HG03103 (cell line): ENCODE data around the gene NOTCH2.
"Not testable (repeated sequence)": the region's sequence is repeated elsewhere in the genome, so short reads cannot be mapped to it uniquely, and the experiment has no call there.

Experiments used
- ATAC-seq: cut with Tn5 transposase; IDR thresholded peaks from one replicate; pipeline ENCODE4 v1.9.1; 2021; ENCODE audit warnings: low read depth; ENCODE audit not compliant: unreplicated experiment

The NOTCH2 gene

DNA sequence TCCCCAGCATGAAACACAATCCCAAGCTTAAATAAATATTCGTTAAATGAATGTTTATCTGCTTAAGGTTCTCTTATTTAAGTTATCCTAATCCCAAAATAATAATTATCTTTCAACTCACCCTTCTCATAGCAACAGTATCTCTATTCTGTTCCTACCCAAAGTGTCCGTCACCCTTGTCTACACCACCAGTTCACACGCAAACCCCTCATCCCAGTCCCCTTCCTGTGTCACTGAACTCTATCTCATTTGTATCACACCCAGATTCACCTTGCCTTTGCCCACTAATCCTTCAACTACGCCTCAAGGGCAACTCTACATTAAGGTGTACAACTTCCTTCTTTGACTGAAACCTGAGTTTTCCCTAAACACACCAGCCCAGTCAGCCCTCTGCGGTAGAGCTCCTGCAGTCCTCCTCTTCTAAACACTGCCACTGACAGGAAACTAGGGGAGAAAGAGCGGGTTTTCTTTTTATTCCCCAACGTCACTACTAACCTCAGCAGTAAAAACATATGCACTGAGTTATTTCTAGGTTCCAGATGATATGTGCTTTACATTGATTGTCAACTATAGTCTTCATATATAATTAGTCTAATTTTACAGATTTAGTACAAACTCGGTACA is 92.2 kb downstream of the NOTCH2 start:
- not testable (repeated sequence) for ATAC-seq

DNA sequence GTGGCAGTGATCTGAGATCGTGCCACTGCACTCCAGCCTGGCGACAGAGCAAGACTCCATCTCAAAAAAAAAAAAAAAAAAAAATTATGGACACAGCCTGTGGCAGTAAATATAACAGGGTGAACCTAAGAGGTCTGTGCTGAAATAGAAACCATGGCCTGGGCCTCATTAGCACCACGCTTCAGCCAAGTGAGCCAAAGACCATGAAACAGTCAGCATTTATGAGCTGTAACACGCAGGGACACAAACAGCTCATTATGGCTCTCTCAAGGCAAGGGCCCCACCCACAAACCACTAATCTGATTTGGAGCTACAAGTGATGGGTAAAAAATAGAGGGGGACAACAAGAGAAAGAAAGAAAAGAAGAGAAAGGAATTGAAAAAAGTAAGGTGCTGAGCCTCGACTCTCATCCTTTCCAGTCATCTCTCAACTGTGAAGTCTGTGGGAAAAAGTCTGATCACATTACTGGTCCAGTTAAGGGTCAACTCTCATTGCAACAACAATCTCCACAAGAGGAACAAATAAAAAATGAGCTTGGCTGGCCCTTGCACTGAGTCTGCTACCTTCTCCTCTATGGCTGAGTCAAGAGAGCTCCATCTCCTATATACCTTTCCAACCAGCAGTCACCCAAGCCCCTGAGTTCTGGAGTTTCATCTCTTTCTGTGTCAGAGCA is 93.7 kb downstream of the NOTCH2 start:
- ATAC-seq = not testable (repeated sequence)

DNA sequence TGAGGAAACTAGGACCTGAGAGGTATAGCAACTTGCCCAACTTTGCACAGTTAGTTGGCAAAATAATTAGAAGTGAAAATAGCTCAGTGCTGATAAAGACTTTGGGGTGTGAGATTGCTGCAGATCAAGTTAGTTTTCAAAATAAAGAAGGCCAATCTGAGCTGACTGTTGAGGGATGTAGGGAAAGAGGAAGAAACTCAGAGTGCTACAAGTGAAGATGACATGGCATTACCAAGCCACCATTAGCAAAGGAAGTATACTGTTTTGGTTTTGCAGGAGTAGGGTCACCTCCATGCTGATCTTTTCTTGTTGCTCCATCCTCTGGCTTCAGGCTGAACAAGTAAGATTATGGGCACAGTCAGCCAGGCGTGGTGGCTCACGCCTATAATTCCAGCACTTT is 94.5 kb downstream of the NOTCH2 start:
- ATAC-seq = no peak

DNA sequence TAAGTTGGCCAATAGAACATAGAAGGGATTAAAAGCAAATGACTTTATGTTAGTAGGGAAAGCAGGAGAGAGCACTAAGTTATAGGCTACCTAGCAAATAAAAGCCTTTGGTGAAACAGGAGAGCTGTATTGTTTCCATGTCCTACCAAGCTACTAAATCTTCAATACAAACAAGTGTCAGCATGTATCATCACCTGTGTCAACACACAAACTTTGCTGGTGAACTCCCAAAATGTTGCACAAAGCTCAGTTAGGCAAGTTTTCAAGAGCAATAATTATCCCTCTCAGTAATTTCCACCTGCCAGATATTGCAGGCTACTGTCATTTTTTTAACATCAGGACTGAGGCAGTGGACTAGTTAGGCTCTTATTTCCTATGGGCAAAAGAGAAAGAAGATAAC is 95.4 kb downstream of the NOTCH2 start:
- ATAC-seq = no peak

DNA sequence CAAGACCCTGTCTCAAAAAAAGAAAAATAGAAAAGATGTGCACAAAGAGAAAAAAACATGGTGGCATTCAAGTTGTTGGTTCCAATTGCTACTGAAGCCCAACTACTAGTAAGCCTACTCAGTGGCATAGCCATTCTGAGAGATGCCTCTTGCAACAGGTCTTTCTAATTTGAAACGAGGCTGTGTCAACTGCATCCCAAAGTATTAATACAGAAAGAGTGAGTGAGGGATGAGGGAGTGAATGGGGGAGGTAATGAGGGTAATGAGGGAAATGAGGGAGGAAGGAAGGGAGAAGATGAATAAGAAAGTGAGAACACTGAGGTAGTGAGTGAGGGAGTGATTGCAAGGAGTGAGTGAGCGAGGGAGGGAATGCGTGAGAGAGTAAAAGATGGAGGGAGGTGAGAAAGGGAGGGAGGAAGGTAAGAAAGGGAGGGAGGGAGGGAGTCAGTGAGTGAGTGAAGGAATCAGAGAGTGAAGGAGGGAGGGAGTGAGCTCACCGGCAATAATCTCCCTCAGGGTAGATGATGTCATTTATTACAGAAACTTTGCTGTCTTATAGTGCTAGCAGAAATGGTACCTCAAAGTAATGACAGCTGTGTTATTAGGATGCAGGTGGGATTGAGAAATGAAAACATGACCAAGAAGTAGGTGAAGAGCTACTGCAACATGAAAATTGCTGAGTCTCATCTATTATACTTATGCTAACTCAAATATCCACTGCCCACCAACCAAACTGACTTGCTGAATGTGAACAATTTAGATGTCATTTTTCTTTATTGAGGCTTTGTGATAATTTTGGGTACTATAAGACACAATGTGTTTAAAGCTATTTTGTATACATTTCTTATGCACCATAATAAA is 97.5 kb downstream of the NOTCH2 start:
- no peak for ATAC-seq

DNA sequence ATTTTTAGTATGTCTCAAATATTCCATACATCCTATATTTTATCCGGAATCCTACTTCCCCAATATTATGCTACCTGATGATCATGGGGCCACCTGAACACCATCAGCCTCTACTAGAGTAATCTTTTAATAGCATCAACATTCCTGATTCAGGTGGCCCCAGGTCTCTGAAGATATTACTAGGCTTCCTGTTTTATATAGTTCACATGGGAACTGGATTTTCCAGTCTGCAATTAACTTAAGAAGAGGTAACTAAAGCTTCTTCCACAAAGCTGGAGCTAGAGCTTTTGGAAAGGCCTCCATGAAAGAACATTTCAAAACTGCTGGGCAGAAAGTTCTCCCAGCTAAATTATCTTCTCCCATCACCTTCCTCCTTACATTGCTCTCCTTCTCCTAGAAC is 100.9 kb downstream of the NOTCH2 start:
- no peak for ATAC-seq

DNA sequence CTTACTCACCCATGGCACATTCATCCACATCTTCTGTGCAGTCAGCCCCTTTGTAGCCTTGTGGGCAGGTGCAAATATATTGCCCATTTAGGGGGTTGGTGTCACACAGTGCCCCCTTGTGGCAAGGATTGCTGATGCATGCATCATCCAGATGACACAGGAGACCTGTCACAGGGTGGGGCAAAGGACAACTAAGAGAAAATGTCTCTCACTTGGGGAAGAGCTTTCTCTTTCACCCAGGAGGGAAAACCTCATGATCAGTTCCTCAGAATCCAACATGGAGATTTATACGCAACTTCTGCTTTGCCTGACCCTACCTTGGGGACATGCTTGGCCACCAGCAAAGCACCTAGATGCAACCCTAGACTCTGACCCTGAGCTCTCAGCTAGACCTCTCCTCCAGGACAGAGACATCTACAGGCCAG is 101.4 kb downstream of the NOTCH2 start:
- no peak for ATAC-seq

DNA sequence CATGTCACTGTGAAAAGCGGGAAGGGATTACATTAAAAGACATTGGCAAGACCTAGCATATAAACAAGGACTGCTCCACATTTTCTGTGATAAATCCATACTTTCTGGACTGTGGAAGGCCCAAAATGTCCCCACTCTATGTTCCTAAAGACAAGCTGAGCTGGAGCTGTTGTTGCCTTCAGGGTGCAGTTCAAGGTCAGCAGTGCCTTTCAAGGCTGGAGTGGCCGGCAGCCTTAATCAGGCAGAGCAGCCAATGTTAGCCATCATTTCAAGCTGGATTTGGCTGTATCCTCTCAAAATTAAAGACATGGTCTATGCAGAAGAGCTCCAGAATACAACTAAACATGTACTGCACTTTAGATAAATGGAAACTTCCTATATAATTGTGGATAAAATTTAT is 102.8 kb downstream of the NOTCH2 start:
- ATAC-seq = no peak

DNA sequence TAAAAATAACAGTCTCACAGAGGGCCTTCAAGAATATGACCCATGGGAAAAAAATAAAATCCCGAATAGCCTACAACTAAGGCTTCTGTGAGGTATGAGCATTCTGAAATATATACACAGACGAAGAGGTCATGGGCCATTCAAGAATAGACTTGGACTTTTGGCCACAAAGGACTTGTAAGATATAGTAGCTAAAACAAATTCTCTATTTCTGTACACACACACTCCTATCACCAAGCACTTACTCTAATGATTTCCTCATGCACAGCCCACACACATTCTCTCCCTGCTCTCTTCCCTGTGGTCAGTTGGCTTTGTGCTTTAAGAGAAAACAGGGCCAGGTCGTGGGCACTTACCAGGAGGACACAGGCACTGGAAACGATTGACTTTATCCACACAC is 103.4 kb downstream of the NOTCH2 start:
- ATAC-seq = no peak

DNA sequence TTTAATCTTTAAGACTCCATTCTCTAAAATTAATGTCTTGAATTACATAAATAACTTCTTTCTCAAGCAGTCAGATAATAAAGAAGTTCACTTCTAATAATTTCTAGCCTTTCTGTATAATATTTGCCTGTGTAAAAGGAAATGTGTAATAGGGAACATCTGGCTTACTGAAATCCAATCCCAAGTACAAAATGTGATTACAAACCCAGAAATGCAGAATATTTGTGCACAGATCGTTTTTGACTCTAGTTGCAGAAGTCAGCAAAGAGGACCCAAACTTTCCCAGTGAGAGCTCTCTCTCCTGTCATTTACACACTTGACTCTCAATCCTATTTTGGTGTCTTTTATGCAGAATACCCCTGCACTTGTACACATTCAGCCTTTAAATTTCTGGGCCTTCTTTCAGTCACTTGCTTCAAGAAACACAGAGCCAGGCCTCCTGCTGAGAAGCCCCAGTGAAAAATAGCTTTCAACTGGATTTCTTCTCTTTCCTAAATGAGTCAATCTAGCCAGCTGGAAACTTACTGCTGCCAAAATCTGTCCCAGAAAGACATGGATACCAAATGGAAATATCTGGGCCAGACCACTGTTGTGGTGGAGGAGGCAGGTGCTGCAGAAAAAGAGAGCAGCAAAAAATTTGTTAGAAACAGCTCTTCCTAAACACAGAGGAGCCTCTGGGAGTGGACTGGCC is 104.6 kb downstream of the NOTCH2 start:
- no peak for ATAC-seq

DNA sequence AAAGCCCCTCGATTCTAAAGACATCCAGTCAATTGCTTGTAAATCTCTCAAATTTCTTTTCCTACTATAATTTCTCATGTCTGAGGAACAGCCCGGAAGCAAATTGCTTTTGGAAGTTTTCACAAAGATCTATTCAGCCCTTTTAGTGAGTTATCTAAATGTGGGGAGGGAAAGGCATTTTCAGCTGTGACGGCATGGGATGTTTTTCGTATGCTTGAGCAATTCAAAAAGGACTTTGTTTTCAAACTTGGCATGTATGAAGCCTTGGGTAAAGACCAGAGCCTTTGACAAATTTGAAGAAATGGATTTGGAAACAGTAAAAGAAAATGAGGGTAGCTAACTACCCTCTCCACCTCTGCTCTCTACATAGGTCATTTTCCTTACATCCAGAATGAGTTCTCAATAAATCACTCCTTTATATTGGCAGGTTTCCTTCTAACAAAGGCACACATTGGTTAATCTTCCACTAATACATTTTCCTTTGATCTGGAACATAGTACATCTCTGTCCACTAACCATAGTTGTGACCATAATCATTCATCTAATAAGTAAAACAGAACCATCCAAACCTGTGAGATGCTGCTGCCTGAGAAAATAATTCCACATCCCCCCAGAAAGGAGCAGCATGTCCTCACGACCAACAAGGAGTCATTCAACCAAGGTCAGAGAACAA is 107.0 kb downstream of the NOTCH2 start:
- no peak for ATAC-seq

DNA sequence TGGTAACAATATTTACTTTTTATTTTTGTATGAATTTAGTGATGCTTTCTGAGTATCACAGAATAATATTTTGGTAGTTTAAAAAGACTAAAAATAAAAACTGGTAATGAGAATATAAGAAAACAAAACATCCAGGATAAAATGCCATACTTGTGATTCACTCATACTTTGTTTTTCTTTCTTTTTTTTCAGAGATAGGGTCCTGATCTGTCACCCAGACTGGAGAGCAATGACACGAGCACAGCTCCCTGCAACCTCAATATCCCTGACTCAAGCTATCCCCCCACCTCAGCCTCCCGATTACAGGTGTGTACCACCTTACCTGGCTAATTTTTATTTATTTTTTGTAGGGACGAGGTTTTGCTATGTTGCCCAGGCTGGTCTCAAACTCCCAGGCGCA is 109.0 kb downstream of the NOTCH2 start:
- no peak for ATAC-seq

DNA sequence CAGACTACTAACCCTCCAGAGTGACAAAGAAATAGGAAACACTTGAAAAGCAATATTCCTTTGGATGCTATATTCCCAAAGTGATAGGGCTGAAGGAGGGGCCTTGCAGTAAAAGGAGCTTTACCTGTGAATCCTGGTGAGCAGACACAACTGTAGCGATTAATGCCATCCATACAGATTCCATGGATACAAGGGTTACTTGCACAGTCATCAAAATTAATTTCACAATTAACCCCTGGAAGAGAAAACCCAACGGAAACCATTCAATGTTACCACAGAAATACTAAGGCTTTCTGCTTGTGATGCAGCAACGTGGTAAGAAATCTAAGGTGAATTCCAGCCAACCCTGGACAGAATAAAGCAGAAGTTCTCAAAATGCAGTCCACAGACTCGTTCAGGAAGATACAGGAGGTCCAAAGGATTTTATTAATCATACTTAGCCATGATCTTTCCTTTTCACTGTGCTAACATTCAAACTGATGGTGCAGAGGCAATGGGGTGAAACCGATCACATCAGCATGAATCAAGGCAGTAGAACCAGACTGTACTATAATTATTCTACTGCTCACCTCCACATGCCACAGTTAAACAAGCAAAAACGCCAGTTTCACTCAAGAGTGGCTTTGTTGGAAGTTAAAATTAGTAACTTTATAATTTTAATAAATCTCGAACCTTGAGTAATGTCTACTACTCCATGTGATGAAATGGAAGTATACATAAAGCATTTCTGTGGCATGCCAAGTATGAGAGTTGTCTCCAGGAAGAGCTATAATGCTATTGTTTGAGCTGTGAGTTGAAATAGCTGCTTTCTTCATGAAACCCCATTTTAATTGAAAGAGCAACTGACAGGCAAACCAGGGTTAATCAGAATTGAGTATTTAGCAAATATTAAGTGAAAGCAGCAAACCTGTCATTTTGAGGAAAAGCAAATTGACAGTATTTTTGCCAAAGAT is 109.9 kb downstream of the NOTCH2 start:
- no peak for ATAC-seq

DNA sequence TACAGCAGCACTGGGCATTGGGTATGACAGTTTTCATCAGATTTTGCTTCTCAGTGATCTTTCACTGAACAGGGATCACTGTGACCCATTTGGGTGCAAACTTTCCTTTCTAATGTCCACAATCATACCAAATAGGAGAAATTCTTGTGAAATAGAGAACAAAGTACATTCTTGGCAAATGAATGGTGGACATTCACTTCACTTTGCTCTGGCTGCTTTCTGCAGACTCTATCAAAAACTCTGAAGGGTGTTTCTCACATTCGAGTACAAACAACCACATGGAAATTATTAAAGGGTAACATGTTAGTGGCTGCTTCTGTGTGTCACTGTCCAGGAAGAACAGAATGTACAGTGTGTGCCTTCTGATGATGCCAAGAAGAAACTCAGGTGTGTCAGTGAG is 111.2 kb downstream of the NOTCH2 start:
- no peak for ATAC-seq

DNA sequence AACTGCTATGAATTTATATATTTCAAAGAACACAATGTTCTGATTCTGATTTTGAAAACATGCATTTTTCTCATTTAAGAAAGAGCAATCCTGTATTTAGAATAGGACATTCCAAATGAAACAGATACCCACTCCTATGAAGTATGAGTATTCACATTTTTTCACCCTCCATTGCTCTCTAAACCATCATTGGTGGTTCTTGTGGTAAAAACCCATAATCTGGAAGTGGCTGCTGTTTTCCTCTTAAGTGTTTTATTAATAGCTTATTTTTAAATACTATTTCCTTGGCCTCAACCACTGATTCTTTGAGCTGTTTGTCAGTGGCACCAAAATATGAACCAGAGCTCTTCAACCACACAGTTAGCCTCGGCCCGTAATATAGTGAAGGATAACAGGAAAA is 113.2 kb downstream of the NOTCH2 start:
- ATAC-seq = no peak

DNA sequence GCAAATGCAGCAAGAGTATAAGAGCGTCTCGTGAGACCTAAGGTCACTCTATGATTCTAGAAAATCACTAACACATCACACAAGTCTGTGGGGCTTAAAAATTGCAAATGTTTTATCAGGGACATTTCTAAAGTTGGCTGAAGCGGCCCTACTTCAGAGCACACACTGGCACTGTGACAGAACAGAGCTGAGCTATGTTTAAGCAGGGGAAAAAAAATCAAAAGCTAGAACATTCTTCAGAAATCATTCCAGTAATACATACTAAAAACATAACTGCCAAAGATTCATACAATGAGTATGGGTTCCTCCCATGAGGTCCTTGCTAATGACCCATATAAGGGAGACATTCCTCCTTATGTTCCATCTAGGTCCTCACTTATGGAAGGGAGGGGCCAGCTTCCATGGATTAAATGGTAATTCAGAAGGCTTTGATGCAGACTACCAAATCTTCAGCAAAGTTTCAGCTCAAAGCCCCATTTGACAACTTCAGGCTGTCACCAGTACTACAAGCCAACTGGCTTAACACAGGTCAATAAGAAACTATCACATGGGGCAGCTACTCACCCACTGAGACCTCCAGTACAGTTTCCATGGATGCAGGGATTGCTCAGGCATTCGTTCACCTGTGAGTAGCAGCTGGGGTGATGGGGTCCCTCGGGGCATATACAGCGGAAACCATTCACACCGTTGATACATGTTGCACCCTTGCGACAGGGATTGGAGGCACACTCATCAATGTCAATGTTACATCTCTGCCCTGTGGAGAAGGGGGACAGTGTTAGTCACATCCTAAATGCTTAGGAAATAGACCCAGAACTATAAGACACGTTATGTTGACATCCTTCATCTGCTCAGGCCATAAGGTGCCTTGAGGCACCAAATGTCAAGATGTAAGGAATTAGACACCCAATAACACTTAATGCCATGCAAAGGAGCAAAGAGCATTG is 114.7 kb downstream of the NOTCH2 start:
- ATAC-seq = no peak

DNA sequence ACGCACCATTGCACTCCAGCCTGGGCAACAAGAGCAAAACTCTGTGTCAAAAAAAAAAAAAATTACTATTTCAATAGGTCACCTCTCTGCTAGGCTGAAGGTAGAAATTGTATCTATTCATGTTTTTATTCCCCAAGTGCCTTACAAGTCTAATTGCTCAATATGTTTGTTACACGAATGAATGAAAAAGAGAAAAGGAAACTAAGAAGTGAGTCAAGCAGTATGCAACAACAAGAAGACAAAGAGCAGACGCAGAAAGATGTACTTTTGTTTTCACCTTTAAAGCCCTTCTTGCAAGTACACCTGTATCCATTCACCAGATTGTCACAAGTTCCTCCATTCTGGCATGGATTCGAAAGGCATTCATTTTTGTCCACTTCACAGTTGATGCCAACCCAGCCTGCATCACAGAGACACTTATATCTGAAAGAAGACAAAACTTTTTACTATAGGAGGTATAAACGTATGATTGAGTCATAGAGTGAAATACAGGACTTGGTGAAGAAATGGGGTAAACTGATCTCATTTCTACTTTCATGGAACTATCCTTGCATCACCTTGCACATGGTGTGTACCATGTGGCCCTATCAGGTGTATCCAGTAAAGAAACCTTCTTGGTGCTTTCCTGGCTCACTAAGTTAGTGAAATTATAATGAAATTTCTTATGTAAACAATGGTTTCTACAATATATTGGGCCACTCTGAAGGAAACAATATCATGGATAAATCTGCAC is 116.0 kb downstream of the NOTCH2 start:
- no peak for ATAC-seq

DNA sequence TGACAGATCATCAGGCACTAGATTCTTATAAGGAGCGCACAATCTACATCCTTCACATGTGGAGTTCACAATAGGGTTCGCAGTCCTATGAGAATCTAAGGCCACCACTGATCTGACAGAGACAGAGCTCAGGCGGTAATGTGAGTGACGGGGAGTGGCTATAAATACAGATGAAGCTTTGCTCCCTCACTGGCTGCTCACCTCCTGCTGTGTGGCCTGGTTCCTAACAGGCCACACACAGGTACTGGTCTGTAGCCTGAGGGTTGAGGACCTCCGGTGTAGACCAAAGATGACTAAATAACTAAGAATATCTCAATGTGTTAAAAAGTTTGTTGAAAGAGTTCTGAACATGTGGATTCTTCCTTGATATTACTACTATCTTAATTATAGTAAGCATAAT is 117.0 kb downstream of the NOTCH2 start:
- ATAC-seq = no peak
